ENCODE data around the gene HECTD3. TPM values are rescaled to one million over a fixed set of nuclear protein-coding genes. Genes with fewer than 3 reads are reported as not detected.
"Not testable (repeated sequence)": the region's sequence is repeated elsewhere in the genome, so short reads cannot be mapped to it uniquely, and the experiment has no call there.

The HECTD3 gene
- total RNA-seq, 1 donor from 2014 or later, result 14.3 TPM

DNA sequence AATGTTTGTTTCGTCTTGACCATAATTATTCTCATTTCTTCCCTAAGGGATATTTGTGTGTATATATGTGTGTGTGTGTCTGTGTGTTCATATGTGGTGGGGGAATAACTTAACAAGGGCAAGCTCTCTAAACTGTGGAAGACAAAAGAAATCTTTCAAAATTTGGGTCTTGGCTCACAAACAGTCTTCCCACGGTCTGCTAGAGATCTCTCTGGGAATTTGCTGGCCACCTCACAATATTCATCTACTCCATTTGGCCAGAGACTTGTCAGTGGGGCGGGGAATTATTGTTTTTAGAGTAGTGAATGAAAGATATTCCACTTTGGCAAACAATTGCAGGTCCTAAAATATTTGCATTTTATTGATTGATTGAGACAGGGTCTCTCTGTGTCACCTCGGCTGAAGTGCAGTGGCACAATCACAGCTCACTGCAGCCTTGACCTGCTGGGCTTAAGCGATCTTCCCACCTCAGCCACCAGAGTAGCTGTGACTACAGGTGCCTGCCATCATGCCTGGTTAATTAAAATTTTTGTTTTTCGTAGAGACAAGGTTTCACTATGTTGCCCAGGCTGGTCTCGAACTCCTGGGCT, 16.7 kb downstream of the HECTD3 start:
- FAIRE-seq (no peak), DNase-seq (ENCODE audit: low spot score in 2 of 2) (no peak)

DNA sequence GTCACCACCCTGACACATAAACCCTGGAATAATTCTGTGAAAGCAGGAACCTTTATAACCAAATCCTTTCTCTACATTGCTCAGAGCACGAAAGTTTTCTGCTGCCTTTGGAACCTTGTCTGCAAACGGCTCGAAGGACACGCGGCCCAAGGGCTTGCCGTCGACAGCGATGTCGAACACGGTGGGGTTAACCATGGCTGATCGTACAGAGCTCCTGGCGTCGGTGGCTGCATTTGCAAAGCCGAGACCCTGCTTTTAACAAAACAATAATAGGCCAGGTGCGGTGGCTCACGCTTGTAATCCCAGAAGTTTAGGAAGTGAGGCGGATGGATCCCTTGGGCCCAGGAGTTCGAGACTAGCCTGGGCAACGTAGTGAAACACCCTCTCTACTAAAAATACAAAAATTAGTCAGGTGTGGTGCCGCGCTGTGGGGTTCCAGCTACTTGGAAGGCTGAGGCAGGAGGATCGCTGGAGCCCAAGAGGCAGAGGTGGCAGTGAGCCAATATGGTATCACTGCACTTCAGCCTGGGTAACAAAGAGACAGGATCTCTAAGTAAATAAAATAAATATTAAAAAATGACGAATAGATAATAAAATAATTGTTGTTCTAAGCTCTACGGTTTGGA, 22.5 kb downstream of the HECTD3 start:
- no peak for FAIRE-seq
- DNase-seq (ENCODE audit: low spot score in 2 of 2), result no peak

DNA sequence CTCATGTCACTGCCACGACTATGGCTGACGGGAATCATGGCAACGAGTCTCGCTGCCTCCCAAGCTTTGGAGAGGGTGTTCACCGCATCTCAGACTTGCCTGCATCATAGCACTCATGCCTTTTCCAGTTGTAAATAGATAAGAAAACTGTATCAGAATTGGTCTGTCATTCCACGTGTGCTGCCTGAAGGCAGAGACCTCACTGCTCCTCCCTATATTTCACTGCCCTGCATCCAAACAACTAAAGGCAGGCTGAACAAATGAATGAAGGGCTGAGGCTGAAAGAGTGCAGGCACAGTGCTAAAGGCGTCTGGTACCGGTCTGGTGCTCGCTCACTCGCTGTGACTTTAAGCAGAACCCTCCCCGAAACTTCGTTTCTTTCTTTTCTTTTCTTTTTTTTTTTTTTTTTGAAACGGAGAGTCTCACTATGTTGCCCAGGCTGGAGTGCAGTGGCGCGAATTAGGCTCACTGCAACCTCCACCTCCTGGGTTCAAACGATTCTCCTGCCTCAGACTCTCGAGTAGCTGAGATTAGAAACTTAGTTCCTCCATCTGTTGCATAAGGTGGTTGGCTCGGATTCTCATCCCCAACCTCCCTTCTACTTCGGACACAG, 25.3 kb downstream of the HECTD3 start:
- DNase-seq (ENCODE audit: low spot score in 2 of 2), result no peak
- no peak for FAIRE-seq

DNA sequence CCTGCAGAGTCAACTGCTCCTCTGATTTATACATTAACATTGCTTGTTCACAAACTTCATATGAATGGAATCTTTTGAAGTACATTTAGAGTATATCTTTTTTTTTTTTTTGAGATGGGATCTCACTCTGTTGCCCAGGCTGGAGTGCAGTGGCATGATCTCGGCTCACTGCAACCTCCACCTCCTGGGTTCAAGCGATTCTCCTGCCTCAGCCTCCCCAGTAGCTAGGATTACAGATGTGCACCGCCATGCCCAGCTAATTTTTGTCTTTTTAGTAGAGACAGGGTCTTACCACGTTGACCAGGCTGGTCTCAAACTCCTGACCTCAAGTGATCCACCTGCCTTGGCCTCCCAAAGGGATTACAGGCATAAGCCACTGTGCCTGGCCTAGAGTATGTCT, 33.8 kb downstream of the HECTD3 start:
- FAIRE-seq; DNase-seq (ENCODE audit: low spot score in 2 of 2): not testable (repeated sequence)

DNA sequence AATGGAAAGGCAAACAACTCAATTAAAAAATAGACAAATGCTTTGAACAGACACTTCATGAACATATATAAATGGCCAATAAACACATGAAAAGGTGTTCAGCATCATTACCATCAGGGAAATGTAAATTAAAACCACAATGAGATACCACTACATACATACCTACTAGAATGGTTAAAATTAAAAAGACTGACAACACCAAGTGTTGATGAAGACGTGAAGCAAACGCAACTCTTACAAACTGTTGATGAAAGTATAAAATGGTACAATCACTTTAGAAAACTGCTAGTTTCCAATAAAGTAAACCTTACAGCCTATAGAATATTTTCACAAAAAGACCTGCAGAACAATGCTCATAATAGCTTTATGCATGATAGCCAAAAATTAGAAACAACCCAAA, 34.9 kb downstream of the HECTD3 start:
- no peak for FAIRE-seq
- DNase-seq (ENCODE audit: low spot score in 2 of 2), result no peak

DNA sequence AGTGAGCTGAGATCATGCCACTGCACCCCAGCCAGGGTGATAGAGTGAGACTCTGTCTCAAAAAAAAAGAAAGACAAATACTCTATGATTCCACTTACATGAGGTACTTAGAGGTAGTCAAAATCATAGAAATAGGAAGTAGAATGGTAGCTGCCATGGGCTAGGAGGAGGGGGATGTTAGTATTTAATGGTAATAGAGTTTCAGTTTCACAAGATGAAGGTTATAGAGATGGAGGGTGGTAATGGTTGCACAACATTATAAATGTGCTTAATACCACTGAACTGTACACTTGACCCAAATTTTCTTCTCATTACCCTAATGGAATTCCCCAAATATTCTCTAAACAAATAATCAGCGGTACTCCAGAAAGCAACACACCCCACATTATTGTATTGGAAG, 37.5 kb downstream of the HECTD3 start:
- FAIRE-seq, result no peak
- no peak for DNase-seq (ENCODE audit: low spot score in 2 of 2)

DNA sequence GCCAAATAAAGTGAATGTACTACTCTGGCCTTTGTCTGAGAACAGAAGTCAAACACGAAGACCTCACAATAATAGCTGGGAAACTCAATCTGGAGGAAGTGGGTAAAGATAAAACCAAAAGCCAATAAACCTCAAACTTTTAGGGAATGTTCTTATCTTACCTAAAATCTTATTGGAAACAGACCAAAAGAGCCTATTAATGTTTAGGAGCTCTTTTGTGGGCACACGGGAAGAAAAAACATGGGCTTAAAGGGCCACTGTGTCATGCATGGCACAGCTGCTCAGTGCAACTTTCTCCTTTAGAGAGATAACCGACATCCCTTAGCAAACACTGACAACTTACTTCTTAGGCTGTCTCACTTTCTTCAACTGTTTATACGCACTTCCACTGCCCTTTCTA, 40.8 kb downstream of the HECTD3 start:
- FAIRE-seq, result no peak
- no peak for DNase-seq (ENCODE audit: low spot score in 2 of 2)

DNA sequence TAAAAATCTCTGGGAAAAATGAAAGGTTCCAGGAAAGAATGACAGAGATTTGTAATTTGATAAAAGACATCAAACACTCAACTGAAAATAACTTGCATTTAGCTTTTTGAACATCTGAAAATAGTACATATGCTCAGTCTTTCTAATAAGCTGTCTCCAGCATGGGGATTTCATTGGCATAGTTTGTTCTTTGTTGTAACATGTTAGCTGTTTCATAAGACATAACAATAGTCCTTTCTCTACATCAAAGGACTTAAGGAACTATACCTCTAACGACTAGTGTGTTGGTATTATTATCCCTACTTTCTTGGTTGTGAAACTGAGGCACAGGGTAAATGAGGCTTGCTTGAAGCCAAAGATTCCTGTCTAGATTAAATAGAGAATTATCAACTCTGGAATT, 46.7 kb downstream of the HECTD3 start:
- FAIRE-seq (no peak), DNase-seq (ENCODE audit: low spot score in 2 of 2) (no peak)

DNA sequence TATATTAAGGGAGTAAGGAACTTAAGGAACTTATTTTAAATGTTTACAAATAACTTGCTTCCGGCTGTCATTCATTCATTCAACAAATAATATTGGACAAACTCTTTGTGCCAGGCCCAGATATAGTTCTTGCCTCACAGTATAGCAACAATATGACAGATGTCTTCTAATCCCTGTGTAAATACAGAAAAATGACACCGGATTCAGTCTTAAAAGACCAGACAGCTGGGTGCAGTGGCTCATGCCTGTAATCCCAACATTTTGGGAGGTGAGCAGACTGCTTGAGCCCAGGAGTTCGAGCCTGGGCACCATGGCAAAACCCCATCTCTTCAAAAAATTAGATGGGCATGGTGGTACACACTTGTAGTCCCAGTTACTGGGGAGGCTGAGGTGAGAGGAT, 48.4 kb downstream of the HECTD3 start:
- FAIRE-seq (no peak), DNase-seq (ENCODE audit: low spot score in 2 of 2) (no peak)

DNA sequence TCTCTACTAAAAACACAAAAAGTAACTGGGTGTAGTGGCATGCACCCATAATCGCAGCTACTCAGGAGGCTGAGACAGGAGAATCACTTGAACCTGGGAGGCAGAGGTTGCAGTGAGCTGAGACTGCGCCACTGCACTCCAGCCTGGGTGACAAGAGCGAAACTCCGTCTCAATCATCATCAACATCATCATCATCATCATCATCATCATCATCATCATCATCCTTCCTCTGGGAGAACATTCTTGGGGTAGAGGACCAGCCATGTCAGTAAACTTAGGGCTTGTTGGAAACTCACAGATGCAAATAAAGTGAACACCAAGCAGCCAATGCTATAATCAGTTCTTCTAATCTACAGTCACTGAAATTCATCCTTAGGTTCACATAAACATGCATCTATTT, 49.1 kb downstream of the HECTD3 start:
- not testable (repeated sequence) for FAIRE-seq; DNase-seq (ENCODE audit: low spot score in 2 of 2)

DNA sequence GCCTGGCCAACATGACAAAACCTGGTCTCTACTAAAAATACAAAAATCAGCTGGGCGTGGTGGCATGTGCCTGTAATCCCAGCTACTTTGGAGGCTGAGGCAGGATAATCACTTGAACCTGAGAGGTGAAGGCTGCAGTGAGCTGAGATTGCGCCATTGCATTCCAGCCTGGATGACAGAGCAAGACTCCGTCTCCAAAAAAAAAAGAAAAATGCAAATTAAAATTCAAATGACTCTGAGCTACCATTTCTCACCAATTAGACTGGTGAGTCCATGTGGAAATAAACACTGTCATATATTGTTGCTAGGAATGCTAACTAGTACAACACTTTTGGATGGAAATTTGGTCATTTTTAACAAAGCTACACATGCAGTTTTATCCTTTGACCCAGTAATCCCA, 53.6 kb downstream of the HECTD3 start:
- not testable (repeated sequence) for FAIRE-seq; DNase-seq (ENCODE audit: low spot score in 2 of 2)

DNA sequence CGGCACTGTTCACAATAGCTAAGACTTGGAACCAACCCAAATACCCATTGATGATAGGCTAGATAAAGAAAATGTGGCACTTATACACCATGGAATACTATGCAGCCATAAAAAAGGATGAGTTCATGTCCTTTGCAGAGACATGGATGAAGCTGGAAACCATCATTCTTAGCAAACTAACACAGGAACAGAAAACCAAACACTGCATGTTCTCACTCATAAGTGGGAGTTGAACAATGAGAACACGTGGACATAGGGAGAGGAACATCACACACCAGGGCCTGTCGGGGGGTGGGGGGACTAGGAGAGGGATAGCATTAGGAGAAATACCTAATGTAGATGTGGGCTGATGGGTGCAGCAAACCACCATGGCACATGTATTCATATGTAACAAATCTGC, 55.0 kb downstream of the HECTD3 start:
- DNase-seq (ENCODE audit: low spot score in 2 of 2); FAIRE-seq: not testable (repeated sequence)

Other genes starting within 250 kb of the HECTD3 start
- gene RPS8, start 235.8 kb downstream of the HECTD3 start, total RNA-seq, result 1,632 TPM
- gene BEST4, start 223.2 kb downstream of the HECTD3 start, total RNA-seq, result 0.41 TPM
- 10.2 TPM for gene PLK3, start 210.9 kb downstream of the HECTD3 start, total RNA-seq
- not detected for gene DYNLT4, start 204.0 kb downstream of the HECTD3 start, total RNA-seq
- gene BTBD19, start 202.8 kb downstream of the HECTD3 start, total RNA-seq, result under 0.01 TPM
- gene PTCH2, start 168.1 kb downstream of the HECTD3 start, total RNA-seq, result 0.82 TPM
- gene EIF2B3, start 24.7 kb downstream of the HECTD3 start, total RNA-seq, result 27.7 TPM
- 66.0 TPM for gene UROD, start 930 bp upstream of the HECTD3 start, total RNA-seq
- gene ZSWIM5, start 195.3 kb upstream of the HECTD3 start, total RNA-seq, result 15.9 TPM